Fibroblast of pulmonary artery (primary cell): ENCODE results near the gene OR1E1.
"Not testable (repeated sequence)": the region's sequence is repeated elsewhere in the genome, so short reads cannot be mapped to it uniquely, and the experiment has no call there.

Experiments
- DNase-seq: peaks from one replicate; pipeline ENCODE4 v3.0.0-alpha.2; 2010; ENCODE audit warnings: low read depth
- H3K4me3 ChIP-seq: replicated peaks from 2 replicates; pipeline ENCODE4 v1.5.1; 2011; ENCODE audit warnings: low read depth, mild to moderate bottlenecking, control low read depth, low read length, moderate library complexity
- TF ChIP-seq, protein P1 (sequence below): IDR thresholded peaks from 2 replicates; pipeline ENCODE4 v1.5.1; 2011; ENCODE audit warnings: mild to moderate bottlenecking, control low read depth, low read length, inconsistent platforms; ENCODE audit errors: missing control alignments

OR1E1 gene

DNA sequence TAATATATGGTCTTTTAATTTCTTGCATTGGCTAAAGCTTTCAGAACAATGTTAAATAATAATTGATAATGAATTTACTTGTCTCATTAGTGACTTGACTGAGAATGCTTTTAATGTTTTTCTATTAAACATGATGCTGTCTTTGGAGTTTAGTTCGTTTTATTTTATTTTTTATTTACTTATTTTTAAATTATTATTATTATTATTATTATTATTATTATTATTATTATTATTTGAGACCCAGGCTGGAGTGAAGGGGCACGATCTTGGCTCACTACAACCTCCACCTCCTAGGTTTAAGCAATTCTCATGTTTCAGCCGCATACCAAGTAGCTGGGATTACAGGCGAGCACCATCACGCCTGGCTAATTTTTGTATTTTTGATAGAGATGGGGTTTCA lies 17.4 kb upstream of the OR1E1 start:
- TF ChIP-seq, protein P1, sequence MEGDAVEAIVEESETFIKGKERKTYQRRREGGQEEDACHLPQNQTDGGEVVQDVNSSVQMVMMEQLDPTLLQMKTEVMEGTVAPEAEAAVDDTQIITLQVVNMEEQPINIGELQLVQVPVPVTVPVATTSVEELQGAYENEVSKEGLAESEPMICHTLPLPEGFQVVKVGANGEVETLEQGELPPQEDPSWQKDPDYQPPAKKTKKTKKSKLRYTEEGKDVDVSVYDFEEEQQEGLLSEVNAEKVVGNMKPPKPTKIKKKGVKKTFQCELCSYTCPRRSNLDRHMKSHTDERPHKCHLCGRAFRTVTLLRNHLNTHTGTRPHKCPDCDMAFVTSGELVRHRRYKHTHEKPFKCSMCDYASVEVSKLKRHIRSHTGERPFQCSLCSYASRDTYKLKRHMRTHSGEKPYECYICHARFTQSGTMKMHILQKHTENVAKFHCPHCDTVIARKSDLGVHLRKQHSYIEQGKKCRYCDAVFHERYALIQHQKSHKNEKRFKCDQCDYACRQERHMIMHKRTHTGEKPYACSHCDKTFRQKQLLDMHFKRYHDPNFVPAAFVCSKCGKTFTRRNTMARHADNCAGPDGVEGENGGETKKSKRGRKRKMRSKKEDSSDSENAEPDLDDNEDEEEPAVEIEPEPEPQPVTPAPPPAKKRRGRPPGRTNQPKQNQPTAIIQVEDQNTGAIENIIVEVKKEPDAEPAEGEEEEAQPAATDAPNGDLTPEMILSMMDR: no peak

DNA sequence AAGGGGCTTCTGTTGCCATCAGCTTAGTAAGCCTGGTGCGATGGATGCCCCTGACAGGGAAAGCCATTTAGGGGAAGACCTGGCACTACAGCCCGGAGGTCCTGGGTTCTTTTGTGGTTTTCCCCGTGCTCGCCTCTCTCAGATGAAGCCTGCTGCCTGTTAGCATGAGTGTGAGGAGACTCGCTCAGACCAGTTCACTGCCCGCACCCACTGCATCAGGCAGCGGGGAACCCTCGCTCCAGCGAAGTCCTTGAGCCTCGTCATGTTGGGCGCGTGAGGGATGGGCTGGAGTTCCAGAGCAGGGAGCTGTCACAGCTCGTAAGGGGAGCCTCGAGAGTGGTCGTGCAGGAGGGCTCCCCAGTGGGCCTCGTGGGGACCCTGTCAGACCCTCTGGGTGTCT lies 14.0 kb upstream of the OR1E1 start:
- not testable (repeated sequence) for DNase-seq, H3K4me3 ChIP-seq

More for the DNA sequence above, 17.4 kb upstream of the OR1E1 start:
- no peak overlapping the region for H3K4me3 ChIP-seq
- DNase-seq: no peak

DNA sequence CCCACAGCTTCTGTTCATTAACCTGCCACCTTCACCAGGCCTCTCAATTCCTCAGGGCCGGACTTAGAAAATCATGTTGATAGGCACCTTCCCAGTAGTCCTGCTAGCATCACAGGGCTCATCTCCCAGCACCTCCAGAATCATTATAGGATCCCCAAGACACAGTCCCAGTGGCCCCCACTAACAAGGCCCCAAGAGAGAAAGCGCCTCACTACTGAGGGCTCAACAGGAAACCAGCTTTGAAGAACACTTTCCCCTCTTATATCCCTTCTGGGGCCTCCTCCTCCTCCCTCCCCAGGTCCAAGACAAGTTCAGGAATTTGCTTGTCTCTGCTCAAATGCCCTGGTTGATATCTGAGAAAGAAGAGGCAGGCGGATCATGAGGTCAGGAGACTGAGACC lies 12.9 kb upstream of the OR1E1 start, which contains the start of gene OR3A3:
TSS of gene OR3A3 (plus strand) at position 301 of the 400 bp plus-strand sequence.
- TF ChIP-seq, protein P1: no peak
- no peak within 1 kb of the TSS for H3K4me3 ChIP-seq

DNA sequence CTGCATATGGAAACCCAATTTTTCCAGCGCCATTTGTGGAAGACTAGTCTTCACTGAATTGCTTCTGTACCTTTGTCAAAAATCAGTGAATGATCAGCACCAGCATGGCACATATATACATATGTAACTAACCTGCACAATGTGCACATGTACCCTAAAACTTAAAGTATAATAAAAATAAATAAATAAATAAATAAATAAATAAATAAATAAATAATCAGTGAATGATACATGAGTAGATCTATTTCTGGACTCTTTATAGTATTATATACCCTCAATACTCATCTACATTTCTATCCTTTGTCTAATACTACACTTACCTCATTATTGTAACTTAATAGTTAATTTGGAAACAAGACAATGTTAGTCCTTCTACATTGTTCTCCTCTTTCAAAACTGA lies 5.6 kb upstream of the OR1E1 start:
- not testable (repeated sequence) for DNase-seq, H3K4me3 ChIP-seq

More for the DNA sequence above, 12.9 kb upstream of the OR1E1 start, which contains the start of gene OR3A3:
- DNase-seq: no peak

DNA sequence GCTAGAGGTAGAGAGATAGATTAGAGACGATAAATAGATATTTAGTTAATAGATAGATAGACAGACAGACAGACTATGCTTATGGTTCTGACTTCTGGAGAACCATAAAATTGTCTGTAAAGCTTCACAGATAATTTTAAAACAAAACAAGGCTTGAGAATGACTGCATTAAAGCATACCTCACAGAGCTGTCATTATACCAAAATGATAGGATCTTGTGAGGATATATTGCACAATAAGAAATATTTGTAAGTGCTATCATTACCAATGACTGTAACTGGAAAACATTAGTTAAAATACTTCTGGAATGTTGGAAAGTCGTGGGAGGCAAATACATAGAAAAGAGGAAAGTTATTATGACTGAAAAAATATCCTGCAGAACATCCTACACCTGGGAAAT lies 3.6 kb upstream of the OR1E1 start:
- DNase-seq: no peak
- TF ChIP-seq, protein P1: no peak
- no peak overlapping the region for H3K4me3 ChIP-seq

DNA sequence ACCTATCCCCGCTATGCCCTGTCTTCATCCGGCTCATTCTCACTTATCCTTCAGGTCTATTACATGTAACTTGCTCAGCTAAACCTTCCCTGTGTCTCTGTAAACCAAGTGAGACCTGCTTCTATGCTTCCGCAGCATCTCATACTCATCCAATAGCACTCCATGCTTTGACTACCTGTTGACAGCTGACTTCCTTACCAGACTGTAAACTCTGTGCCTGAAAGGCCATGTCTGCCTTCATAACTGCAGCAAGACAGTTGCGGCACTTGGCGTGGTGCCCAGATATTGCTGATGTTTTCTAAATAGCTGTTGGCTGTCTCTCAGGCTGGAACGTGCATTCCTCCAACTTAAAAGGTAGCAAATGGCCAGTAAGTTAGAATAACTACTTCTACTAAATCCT lies 1.8 kb upstream of the OR1E1 start:
- TF ChIP-seq, protein P1: no peak
- no peak overlapping the region for H3K4me3 ChIP-seq
- DNase-seq: peak; percentile 1

DNA sequence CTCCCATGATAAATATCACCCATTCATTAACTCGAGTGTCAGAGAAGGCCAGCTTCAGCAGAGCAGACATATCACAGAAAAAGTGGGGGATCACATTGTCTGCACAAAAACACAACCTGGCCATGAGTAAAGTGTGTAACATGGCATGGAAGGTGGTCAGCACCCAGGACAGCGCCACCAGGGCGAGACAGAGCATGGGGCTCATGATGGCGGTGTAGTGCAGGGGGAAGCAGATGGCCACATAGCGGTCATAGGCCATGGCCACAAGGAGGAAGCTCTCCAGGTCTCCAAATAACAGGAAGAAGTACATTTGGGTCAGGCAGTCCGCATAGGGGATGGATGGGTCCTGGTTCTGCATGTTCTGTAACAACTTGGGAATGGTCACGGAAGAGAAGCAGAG lies 409 bp downstream of the OR1E1 start:
- not testable (repeated sequence) for H3K4me3 ChIP-seq, DNase-seq

DNA sequence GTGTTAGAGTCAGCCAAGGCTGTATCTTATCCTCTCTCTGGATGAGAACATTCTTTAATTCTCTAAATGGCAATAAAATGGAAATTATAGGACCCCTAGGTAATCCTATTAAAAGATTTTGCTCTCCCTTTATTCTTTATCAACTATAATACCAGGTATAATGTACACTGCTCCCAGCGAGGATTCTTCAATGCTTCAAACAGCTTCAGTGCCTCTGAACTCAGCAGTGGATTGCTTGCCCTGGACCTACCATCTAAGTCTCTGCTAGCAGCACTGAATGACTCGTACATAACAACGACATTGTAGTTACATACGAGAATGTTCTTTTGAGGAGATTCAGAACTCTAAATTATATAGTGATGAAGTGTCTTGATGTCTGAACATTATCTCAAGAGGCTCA lies 8.4 kb downstream of the OR1E1 start:
- no peak for DNase-seq
- TF ChIP-seq, protein P1: no peak
- H3K4me3 ChIP-seq: no peak overlapping the region
